GM10847 (cell line): ENCODE results near the gene MYL5.

Experiments used
- POLR2A ChIP-seq: IDR thresholded peaks from 2 replicates; pipeline ENCODE4 v1.6.1; 2011; ENCODE audit not compliant: insufficient read length; ENCODE audit errors: extremely low read depth

MYL5 gene

GRCh38 chr4:704198-704891, 30.0 kb downstream of the MYL5 start:
- TF ChIP-seq POLR2A = no peak

DNA sequence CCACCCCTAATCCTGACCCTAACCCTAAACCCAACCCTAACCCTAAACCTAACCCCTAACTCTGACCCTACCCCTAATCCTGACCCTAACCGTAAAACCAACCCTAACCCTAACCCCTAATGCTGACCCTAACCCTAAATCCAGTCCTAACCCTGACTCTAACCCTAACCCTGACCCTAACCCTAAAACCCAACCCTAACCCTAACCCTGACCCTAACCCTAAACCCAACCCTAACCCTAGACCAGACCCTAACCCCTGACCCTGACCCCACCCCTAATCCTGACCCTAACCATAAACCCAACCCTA, 30.6 kb downstream of the MYL5 start:
- no peak for TF ChIP-seq POLR2A

DNA sequence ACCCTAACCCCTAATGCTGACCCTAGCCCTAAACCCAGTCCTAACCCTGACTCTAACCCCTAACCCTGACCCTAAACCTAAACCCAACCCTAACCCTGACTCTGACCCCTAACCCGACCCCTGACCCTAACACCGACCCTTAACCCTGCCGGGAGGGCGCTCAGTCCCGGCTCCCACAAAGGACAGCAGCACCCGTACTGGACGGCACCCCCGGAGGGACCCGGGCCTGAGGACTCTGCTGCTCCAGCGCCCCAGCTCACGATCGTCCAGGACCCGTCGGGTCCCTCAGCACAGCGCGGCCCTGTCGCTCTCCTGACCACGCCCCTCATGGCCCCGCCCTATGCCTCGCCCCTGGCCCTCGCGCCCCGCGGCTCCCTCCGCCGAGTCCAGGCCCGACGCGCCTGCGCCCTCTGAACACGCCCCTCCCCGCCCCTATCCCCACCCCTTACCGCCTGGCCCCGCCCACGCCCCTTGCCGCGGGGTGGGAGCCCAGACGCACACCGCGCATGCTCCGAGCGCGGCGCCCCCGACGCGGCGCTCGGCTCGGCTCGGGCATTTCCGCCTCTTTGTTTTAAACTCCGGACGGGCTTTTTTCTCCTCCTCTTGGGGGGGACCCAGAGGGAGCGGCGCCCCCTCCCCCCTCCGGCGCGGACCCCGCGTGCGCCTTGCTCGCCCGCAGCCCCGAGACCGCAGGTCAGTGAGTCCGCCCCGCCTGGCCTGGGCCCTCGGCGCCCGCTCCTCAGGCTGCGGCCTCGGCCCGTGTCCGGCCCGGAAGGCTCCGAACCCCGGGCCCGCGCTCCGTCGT, 31.1 kb downstream of the MYL5 start, which contains the start of gene PCGF3:
Gene PCGF3, plus strand, starts transcription at position 555 of the 805 bp plus-strand sequence. CDS start 27,849 bp downstream, outside the sequence.
- peak; percentile 31 for TF ChIP-seq POLR2A

DNA sequence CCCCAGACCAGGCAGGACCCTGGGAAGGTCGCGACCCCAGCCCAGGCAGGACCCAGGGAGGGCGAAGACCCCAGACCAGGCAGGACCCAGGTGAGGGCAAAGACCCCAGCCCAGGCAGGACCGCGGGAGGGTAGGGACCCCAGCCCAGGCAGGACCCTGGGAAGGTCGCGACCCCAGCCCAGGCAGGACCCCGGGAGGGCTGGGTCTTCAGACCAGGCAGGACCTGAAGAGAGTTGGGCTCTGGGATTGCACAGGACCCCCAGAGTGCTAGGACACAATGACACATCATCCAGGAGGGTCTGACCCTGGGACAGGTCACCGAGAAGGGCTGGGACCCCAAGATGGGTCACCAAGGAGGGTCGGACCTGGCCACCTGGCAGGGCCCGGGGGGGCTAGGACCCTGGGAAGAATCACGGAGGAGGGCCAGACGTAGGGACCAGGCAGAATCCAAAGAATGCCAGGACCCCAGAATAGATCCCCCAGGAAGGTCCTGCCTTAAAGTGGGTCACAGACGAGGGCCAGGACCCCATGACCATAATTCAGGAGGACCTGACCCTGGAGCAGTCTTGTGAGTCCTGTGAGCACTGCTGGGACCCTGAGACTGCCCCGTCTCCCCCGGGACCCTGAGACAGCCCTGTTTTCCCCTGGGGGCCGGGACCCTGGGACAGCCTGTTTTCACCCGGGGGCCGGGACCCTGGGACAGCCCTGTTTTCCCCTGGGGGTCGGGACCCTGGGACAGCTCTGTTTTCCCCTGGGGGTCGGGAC, 32.7 kb downstream of the MYL5 start:
- no peak for TF ChIP-seq POLR2A

DNA sequence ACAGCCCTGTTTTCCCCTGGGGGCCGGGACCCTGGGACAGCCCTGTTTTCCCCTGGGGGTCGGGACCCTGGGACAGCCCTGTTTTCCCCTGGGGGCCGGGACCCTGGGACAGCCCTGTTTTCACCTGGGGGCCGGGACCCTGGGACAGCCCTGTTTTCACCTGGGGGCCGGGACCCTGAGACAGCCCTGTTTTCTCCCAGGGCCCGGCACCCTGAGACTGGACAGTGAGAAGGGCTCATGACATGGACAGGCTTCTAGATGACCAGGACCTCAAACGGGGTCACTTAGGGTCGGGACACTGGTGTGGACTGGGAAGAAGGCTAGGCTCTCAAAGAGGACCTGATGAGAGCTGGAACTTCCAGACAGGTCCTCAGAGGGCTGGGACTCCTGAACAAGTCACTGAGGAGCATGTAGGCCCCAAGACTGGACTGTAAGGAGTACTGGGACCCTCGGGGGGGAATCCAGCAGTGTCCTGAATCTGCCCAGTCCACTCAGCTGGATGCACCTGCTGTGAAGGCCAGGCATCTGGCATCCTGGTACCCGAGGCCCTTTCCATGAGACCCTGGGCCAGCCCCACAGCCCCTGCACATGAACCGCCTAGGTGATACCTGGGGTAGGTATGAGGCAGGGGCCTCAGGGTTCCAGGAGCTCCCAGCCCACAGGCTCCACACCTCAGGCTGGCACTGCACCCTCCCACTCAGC, 33.7 kb downstream of the MYL5 start:
- no peak for TF ChIP-seq POLR2A

GRCh38 chr4:708631-708933, 34.2 kb downstream of the MYL5 start:
- no peak for TF ChIP-seq POLR2A

DNA sequence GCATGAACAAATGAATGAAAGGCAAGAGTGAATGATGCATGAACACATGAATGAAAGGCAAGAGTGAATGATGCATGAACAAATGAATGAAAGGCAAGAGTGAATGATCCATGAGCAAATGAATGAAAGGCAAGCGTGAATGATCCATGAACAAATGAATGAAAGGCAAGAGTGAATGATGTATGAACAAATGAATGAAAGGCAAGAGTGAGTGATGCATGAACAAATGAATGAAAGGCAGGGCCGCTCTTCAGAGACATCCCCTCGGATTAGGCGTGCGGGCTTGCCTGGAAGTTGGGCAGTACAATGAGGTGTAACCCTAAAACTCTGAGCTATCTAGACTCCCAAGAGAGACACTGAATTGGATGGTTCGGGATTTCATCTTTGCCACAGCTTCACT, 35.0 kb downstream of the MYL5 start:
- no peak for TF ChIP-seq POLR2A

- TF ChIP-seq POLR2A = no peak
Measured at GRCh38 chr4:710116-710515, 35.8 kb downstream of the MYL5 start.

- TF ChIP-seq POLR2A = no peak
Measured at GRCh38 chr4:710916-711315, 36.6 kb downstream of the MYL5 start.

DNA sequence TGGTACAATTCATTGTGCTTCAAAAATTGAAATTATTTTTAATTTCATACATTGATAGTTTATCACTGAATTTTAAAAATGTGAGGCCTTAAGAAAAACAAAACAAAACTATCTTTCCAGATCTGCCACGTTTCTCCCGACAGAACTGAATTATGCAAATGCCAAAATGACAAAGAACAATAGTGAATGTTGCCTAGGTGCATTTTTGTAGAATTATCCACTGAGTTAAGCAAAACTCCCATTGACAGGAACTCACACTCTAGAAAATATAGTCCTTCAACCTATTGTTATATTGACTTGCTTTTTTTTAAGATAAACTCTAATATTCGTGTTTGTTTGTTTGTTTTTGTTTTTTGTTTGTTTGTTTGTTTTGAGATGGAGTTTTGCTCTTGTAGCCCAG, 37.8 kb downstream of the MYL5 start:
- no peak for TF ChIP-seq POLR2A

GRCh38 chr4:712916-713632, 38.7 kb downstream of the MYL5 start:
- no peak for TF ChIP-seq POLR2A

- TF ChIP-seq POLR2A = no peak
Measured at GRCh38 chr4:714087-714486, 39.7 kb downstream of the MYL5 start.

DNA sequence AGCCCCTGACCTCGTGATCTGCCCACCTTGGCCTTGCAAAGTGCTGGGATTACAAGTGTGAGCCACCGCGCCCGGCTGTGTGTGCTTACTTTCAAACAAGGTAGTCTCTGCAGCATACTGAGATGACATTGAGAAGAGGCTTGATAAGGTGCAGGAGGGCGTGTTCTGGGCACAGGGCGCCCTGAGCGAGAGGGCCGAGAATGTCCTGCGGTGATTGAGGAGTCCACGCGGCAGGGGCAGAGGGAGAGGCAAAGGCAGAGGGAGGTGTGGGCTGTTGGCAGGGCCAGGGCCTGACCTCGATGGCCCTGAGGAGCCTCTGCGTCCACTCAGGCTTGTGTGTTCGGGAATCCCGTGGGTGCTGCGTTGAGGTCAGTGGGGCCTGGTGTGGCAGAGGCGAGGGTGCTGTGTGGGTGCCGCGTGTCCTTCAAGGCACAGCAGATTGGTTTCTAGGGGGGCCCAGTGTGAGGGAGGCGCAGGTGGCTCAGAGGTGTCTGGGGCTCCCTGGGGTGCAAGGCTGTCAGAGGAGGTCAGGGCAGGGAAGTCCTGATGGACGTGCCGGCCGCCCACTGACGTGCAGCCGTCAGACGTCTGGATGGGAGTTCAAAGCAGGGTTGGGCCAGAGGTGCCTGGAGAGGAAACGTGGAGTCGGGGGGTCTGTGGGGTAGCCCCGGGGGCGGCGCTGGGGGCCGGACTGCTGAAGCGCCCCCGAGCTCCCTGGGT, 43.4 kb downstream of the MYL5 start:
- no peak for TF ChIP-seq POLR2A

DNA sequence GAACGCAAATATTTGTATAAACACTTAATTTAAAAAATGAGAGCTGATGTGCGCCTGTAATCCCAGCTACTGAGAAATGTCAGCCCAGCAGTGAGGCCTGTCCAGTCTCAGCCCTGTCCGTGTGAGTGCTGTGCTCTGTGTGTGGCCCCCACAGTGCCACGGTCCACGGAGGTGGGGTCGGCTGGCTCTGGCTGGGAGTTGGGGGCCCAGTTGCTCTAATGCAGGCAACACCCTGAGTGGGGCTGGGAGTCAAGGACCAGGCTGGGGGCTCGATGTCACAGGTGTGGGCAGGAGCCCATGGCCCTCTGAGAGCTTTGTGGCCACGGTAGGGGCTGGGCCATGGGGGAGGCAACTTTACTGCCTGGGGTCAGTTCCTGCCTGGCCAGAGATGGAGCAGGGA, 44.1 kb downstream of the MYL5 start:
- TF ChIP-seq POLR2A = no peak

DNA sequence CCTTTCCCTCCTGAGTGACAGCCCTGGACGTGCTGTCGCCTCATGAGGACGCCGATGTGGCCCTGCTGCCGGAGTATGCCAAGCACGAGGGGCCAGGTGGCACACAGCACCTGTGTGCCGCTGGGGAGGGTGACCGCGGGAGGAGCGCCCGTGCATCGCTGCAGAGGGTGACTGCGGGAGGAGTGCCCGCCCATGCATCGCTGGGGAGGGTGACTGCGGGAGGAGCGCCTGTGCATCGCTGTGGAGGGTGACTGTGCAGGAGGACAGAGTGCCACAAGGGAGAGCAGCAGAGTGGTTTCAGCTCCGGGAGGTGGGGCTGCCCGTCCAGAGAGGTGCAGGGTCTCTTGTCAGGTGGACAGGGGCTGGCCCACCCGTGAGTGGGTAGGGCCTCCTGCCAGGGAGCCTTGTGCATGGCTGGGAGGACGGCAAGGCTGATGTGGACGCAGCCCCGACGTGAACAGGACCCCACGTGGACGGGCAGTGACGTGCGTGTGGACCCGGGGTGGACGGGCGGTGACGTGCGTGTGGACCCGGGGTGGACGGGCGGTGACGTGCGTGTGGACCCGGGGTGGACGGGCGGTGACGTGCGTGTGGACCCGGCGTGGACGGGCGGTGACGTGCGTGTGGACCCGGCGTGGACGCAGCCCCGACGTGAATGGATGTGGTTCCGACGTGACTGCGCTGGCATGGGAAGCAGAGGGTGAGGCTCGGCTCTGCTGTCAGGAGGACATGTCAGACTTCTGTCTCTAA, 45.9 kb downstream of the MYL5 start:
- TF ChIP-seq POLR2A = no peak
